ENCODE measurements around the gene TCF4. TPM values are rescaled to one million over a fixed set of nuclear protein-coding genes. Genes with fewer than 3 reads are reported as not detected.
A peak's percentile ranks its signal among the peaks of the same experiment; 100 is the strongest.

The TCF4 gene
- total RNA-seq, 1 experiment from 2014 or later, result 93.7 TPM

GRCh38 chr18:55252901-55253300, 335.1 kb downstream of the TCF4 start:
- H3K4me3 Mint-ChIP-seq (ENCODE audit: unreplicated experiment), result no peak overlapping the region
- peaks cover 60% of the 10 kb centered on the region for H3K4me1 ChIP-seq
- H3K4me1 Mint-ChIP-seq (ENCODE audit: low read depth, unreplicated experiment), result peaks cover 19% of the 10 kb centered on the region
- H3K27me3 ChIP-seq (replicated peaks; ENCODE audit: control insufficient read depth, insufficient read depth, low read length), result no peaks in the 10 kb centered on the region
- no peaks in the 10 kb centered on the region for H3K9me3 ChIP-seq
- ChIA-PET POLR2A (no interaction called here), CTCF (no interaction called here)
- peaks cover 46% of the 10 kb centered on the region for H3K36me3 Mint-ChIP-seq (ENCODE audit: insufficient read depth, unreplicated experiment)
- no peak for TF ChIP-seq CTCF (IDR thresholded peaks at IDR 0.05; ENCODE audit: insufficient read depth in 1 of 2, low read depth in 1 of 2, low read length in 1 of 2, severe bottlenecking in 1 of 2, unreplicated experiment in 1 of 2)
- BruUV-seq (replicated peaks), result no TSS peak
- H3K27me3 Mint-ChIP-seq (ENCODE audit: insufficient read depth, unreplicated experiment), result no peaks in the 10 kb centered on the region
- DNase-seq, result no peak
- intact Hi-C loops (cut with micrococcal nuclease; ENCODE audit: unreplicated experiment), result no loop called here
- H3K4me3 ChIP-seq (ENCODE audit: low read depth, low read length), result no peak overlapping the region
- no peaks in the 10 kb centered on the region for H3K36me3 ChIP-seq (ENCODE audit: control insufficient read depth, insufficient read depth, low read length)
- H3K27ac Mint-ChIP-seq (ENCODE audit: unreplicated experiment), result no peak overlapping the region
- no peaks in the 10 kb centered on the region for H3K9me3 Mint-ChIP-seq (ENCODE audit: unreplicated experiment)

- peaks cover 23% of the 10 kb centered on the region for H3K4me1 Mint-ChIP-seq (ENCODE audit: low read depth, unreplicated experiment)
- H3K9me3 Mint-ChIP-seq (ENCODE audit: unreplicated experiment), result no peaks in the 10 kb centered on the region
- H3K4me1 ChIP-seq, result peaks cover 58% of the 10 kb centered on the region
- H3K4me3 ChIP-seq (ENCODE audit: low read depth, low read length), result no peak overlapping the region
- ChIA-PET CTCF (no interaction called here), POLR2A (interaction anchor here (0.7 kb wide), 1 partner anchor 10 kb away, joined by 4 read pairs; no protein-coding TSS in a partner anchor)
- H3K36me3 ChIP-seq (ENCODE audit: control insufficient read depth, insufficient read depth, low read length), result no peaks in the 10 kb centered on the region
- TF ChIP-seq CTCF (IDR thresholded peaks at IDR 0.05; ENCODE audit: insufficient read depth in 1 of 2, low read depth in 1 of 2, low read length in 1 of 2, severe bottlenecking in 1 of 2, unreplicated experiment in 1 of 2), result no peak
- peak overlapping the region; percentile 29 for H3K4me3 Mint-ChIP-seq (ENCODE audit: unreplicated experiment)
- H3K27ac Mint-ChIP-seq (ENCODE audit: unreplicated experiment), result peak overlapping the region; percentile 81
- no TSS peak for BruUV-seq (replicated peaks)
- no peaks in the 10 kb centered on the region for H3K27me3 ChIP-seq (replicated peaks; ENCODE audit: control insufficient read depth, insufficient read depth, low read length)
- no peaks in the 10 kb centered on the region for H3K27me3 Mint-ChIP-seq (ENCODE audit: insufficient read depth, unreplicated experiment)
- intact Hi-C loops (cut with micrococcal nuclease; ENCODE audit: unreplicated experiment), result no loop called here
- no peaks in the 10 kb centered on the region for H3K9me3 ChIP-seq
- peaks cover 51% of the 10 kb centered on the region for H3K36me3 Mint-ChIP-seq (ENCODE audit: insufficient read depth, unreplicated experiment)
- no peak for DNase-seq
These were observed 335.8 kb downstream of the TCF4 start for GRCh38 chr18:55252053-55252675.

- Histone ChIP-seq H3K4me1 (peaks cover 51% of the 10 kb centered on the region), H3K27me3 (replicated peaks; ENCODE audit: control insufficient read depth, insufficient read depth, low read length) (no peaks in the 10 kb centered on the region), H3K36me3 (ENCODE audit: control insufficient read depth, insufficient read depth, low read length) (no peaks in the 10 kb centered on the region), H3K9me3 (no peaks in the 10 kb centered on the region), H3K4me3 (ENCODE audit: low read depth, low read length) (no peak overlapping the region)
- ChIA-PET CTCF (no interaction called here), POLR2A (interaction anchor here (0.5 to 0.7 kb wide), 2 partner anchors 11 to 155 kb away, joined by 3 to 4 read pairs; no protein-coding TSS in a partner anchor)
- no peak for TF ChIP-seq CTCF (IDR thresholded peaks at IDR 0.05; ENCODE audit: insufficient read depth in 1 of 2, low read depth in 1 of 2, low read length in 1 of 2, severe bottlenecking in 1 of 2, unreplicated experiment in 1 of 2)
- intact Hi-C loops (cut with micrococcal nuclease; ENCODE audit: unreplicated experiment), result no loop called here
- Mint-ChIP-seq H3K36me3 (ENCODE audit: insufficient read depth, unreplicated experiment) (peaks cover 49% of the 10 kb centered on the region), H3K4me1 (ENCODE audit: low read depth, unreplicated experiment) (peaks cover 18% of the 10 kb centered on the region), H3K4me3 (ENCODE audit: unreplicated experiment) (no peak overlapping the region), H3K27me3 (ENCODE audit: insufficient read depth, unreplicated experiment) (no peaks in the 10 kb centered on the region), H3K27ac (ENCODE audit: unreplicated experiment) (peak overlapping the region; percentile 81), H3K9me3 (ENCODE audit: unreplicated experiment) (no peaks in the 10 kb centered on the region)
- DNase-seq, result no peak
- no TSS peak for BruUV-seq (replicated peaks)
These were observed 336.6 kb downstream of the TCF4 start for GRCh38 chr18:55251254-55251971.

All from Caco-2 (cell line).